IMR-90 (cell line): Measurements from ENCODE around the gene BMP2K. TPM values are rescaled to one million over a fixed set of nuclear protein-coding genes. Genes with fewer than 3 reads are reported as not detected.
A peak's percentile ranks its signal among the peaks of the same experiment; 100 is the strongest.

Source experiments
- ATAC-seq: fragments of 200-7000 bp; cut with Tn5 transposase; 2 replicates; pipeline ENCODE4 v1.9.1; 2020; ENCODE audit warnings: low read depth, mild to moderate bottlenecking, moderate library complexity
- BruUV-seq: library from RNA; stranded (reverse); fragments of 400-500 nt; replicated peaks from 2 replicates; lab custom pipeline; 2021; lab: Mats Ljungman, UMichigan
- CTCF ChIA-PET: fragments of 300-600 bp; formaldehyde crosslinking; extraction: SDS; loops from one replicate; lab custom pipeline; 2021; ENCODE audit warnings: antibody characterized with exemption; lab: Yijun Ruan, JAX
- POLR2A ChIA-PET: fragments of 300-600 bp; sonication (Branson Sonifier 250); formaldehyde crosslinking; loops from one replicate; lab custom pipeline; 2022; ENCODE audit warnings: antibody characterized with exemption; ENCODE audit not compliant: unreplicated experiment; lab: Charles Lee
- DNase-seq: peaks from one replicate; pipeline ENCODE4 v3.0.0; 2013
- H2AFZ ChIP-seq: replicated peaks from 2 replicates; pipeline ENCODE3; 2013; ENCODE audit warnings: low read length, mild to moderate bottlenecking; ENCODE audit not compliant: poor library complexity
- H2AK5ac ChIP-seq: 2 replicates; pipeline ENCODE4 v1.6.1; 2013; ENCODE audit warnings: low read depth, low read length, inconsistent platforms
- H2AK9ac ChIP-seq: replicated peaks from 2 replicates; pipeline ENCODE3; 2013; ENCODE audit warnings: mild to moderate bottlenecking, low read depth, low read length, moderate library complexity; ENCODE audit not compliant: poor library complexity
- H2BK120ac ChIP-seq: 2 replicates; pipeline ENCODE4 v1.6.1; 2013; ENCODE audit warnings: low read depth, low read length, inconsistent platforms
- H2BK15ac ChIP-seq: 3 replicates; pipeline ENCODE4 v1.6.1; 2013; ENCODE audit warnings: low read depth, low read length, inconsistent platforms
- H2BK20ac ChIP-seq: 2 replicates; pipeline ENCODE4 v1.6.1; 2013; ENCODE audit warnings: low read depth, mild to moderate bottlenecking, inconsistent platforms, low read length, moderate library complexity
- H2BK5ac ChIP-seq: 2 replicates; pipeline ENCODE4 v1.6.1; 2013; ENCODE audit warnings: mild to moderate bottlenecking, low read depth, low read length, inconsistent platforms; ENCODE audit not compliant: poor library complexity, severe bottlenecking
- H3K14ac ChIP-seq: replicated peaks from 2 replicates; pipeline ENCODE4 v1.6.1; 2013; ENCODE audit warnings: low read depth, low read length, inconsistent platforms
- H3K18ac ChIP-seq: 2 replicates; pipeline ENCODE4 v1.6.1; 2013; ENCODE audit warnings: low read depth, low read length, control low read depth
- H3K23ac ChIP-seq: 2 replicates; pipeline ENCODE4 v1.6.1; 2013; ENCODE audit warnings: low read depth, low read length, inconsistent platforms
- H3K27ac ChIP-seq: 2 replicates; pipeline ENCODE4 v1.5.1; 2013; ENCODE audit warnings: mild to moderate bottlenecking, control low read depth, low read length; ENCODE audit not compliant: insufficient read depth
- H3K27me3 ChIP-seq: 2 replicates; pipeline ENCODE4 v1.6.1; 2013; ENCODE audit warnings: low read length; ENCODE audit not compliant: control insufficient read depth, insufficient read depth
- H3K36me3 ChIP-seq: 2 replicates; pipeline ENCODE4 v1.6.1; 2013; ENCODE audit warnings: low read length, mixed read lengths; ENCODE audit not compliant: control insufficient read depth, insufficient read depth
- H3K4ac ChIP-seq: 2 replicates; pipeline ENCODE4 v1.6.1; 2013; ENCODE audit warnings: low read depth, low read length, inconsistent platforms
- H3K4me1 ChIP-seq: 2 replicates; pipeline ENCODE4 v1.6.1; 2013; ENCODE audit warnings: low read length, mixed read lengths; ENCODE audit not compliant: control insufficient read depth, insufficient read depth
- H3K4me2 ChIP-seq: 2 replicates; pipeline ENCODE4 v1.6.1; 2013; ENCODE audit warnings: low read depth, mild to moderate bottlenecking, control low read depth, low read length, moderate library complexity
- H3K4me3 ChIP-seq: 2 replicates; pipeline ENCODE4 v1.5.1; 2013; ENCODE audit warnings: low read depth, mild to moderate bottlenecking, control low read depth, low read length, moderate library complexity; ENCODE audit not compliant: insufficient read depth
- H3K56ac ChIP-seq: 2 replicates; pipeline ENCODE4 v1.6.1; 2013; ENCODE audit warnings: low read length, inconsistent platforms; ENCODE audit not compliant: insufficient read depth; ENCODE audit errors: extremely low read depth
- H3K79me1 ChIP-seq, 2 experiments: 2 replicates each; pipeline ENCODE4 v1.6.1; 2013; ENCODE audit warnings: low read length in 2 of 2, inconsistent platforms in 1 of 2, low read depth in 1 of 2
- H3K9ac ChIP-seq: 2 replicates; pipeline ENCODE4 v1.6.1; 2013; ENCODE audit warnings: low read depth, low read length, control low read depth
- H3K9me1 ChIP-seq: 2 replicates; pipeline ENCODE4 v1.6.1; 2013; ENCODE audit warnings: low read length, inconsistent platforms; ENCODE audit not compliant: insufficient read depth
- H3K9me3 ChIP-seq: 2 replicates; pipeline ENCODE4 v1.6.1; 2013; ENCODE audit warnings: low read length; ENCODE audit not compliant: control insufficient read depth, insufficient read depth
- H4K20me1 ChIP-seq: 2 replicates; pipeline ENCODE4 v1.6.1; 2013; ENCODE audit warnings: low read length, inconsistent platforms; ENCODE audit not compliant: insufficient read depth
- H4K5ac ChIP-seq: 2 replicates; pipeline ENCODE4 v1.6.1; 2013; ENCODE audit warnings: mild to moderate bottlenecking, low read depth, low read length, control low read depth
- H4K8ac ChIP-seq, 2 experiments: 2 replicates each; pipeline ENCODE4 v1.6.1; 2013; ENCODE audit warnings: low read depth in 2 of 2, low read length in 2 of 2, control low read depth in 1 of 2, inconsistent platforms in 1 of 2
- H4K91ac ChIP-seq: 2 replicates; pipeline ENCODE4 v1.6.1; 2013; ENCODE audit warnings: low read depth, low read length, inconsistent platforms; ENCODE audit not compliant: insufficient read depth
- BHLHE40 ChIP-seq: fragments of 150-350 bp; IDR thresholded peaks from 2 replicates; pipeline ENCODE4 v1.6.1; 2016; ENCODE audit warnings: mild to moderate bottlenecking, low read depth, low read length
- CEBPB ChIP-seq: IDR thresholded peaks from 2 replicates; pipeline ENCODE4 v1.6.1; 2012; ENCODE audit warnings: low read depth, low read length, improper control_type of control experiment
- USF2 ChIP-seq: fragments of 150-350 bp; IDR thresholded peaks from 2 replicates; pipeline ENCODE4 v1.6.1; 2017; ENCODE audit warnings: mild to moderate bottlenecking, antibody characterized with exemption, low read length, low read depth
- WGBS, 2 experiments: methylation state at CpG; one replicate each; pipeline versions ENCODE4 v1.1.5 to v1.1.7; 2013; ENCODE audit warnings: missing lambda C conversion rate in 2 of 2; ENCODE audit not compliant: insufficient read length in 1 of 2; ENCODE audit errors: extremely low coverage in 2 of 2; 5-methylcytosine and 5-hydroxymethylcytosine counted together
- dilution Hi-C: fragments of 300-500 bp; cut with HindIII; formaldehyde crosslinking; loops from one replicate; pipeline ENCODE4 v1.14.3; 2018; ENCODE audit warnings: low sequenced_read_pairs; ENCODE audit not compliant: unreplicated experiment
- in situ Hi-C: fragments of 300-500 bp; cut with MboI; formaldehyde crosslinking; loops from 3 replicates; pipeline ENCODE4 v1.14.3; 2019; ENCODE audit warnings: low sequenced_read_pairs, inconsistent platforms, mixed read lengths
- intact Hi-C: fragments of 100-400 bp; cut with micrococcal nuclease; formaldehyde crosslinking; loops from 2 replicates; pipeline ENCODE4 v1.10.0; 2022
- polyA plus RNA-seq, 3 experiments: library from polyadenylated mRNA; depleted of rRNA; stranded (reverse); fragments of >200 nt; gene quantifications; 2 replicates each; pipeline ENCODE4 v1.2.3, GENCODE V29; 2012; ENCODE audit warnings: low replicate concordance in 1 of 3
- total RNA-seq: library from RNA; depleted of rRNA; stranded (reverse); fragments of >200 nt; gene quantifications from 2 replicates; pipeline ENCODE4 v1.2.3, GENCODE V29; 2012

BMP2K gene
- total and polyA plus RNA-seq, 2 of the 4 experiments (the other 2 are of a cell fraction), result 15.8 to 46.1 TPM

DNA sequence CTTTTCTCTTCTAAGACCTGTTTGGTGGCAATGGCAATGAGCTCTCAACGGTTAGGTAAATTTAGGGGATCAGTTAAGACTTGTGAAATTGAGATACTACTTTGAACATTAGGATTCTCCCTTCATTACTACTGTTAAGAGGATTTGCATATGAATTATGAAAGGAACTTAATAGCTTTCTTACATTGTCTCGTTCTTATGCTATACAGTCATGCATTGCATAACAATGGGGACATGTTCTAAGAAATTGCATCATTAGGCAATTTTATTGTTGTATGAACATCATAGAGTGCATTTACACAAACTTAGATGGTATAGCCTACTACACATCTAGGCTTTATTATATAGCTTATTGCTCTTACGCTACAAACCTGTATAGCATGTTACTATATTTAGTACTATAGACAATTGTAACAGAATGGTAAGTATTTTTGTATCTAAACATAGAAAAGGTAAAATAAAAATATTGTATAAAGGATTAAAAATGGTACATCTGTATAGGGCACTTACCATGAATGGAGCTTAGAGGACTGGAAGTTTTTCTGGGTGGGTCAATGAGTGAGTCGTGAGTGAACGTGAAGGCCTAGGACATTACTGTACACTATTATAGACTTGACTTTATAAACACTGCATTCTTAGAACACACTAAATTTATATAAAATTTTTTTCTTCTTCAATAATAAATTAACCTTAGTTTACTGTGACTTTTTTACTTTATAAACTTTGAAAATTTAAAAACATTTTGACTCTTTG lies 100.6 kb downstream of the BMP2K start:
- DNase-seq (peak; percentile 71), ATAC-seq (peak; percentile 82)
- Histone ChIP-seq H2AK9ac (no peak overlapping the region), H2BK120ac (no peak overlapping the region), H2BK5ac (peak overlapping the region; percentile 72), H2AFZ (no peak overlapping the region), H3K27me3 (no peaks in the 10 kb centered on the region), H3K36me3 (peaks cover 13% of the 10 kb centered on the region), H3K4me1 (peaks cover 2% of the 10 kb centered on the region; the same call in 1 of the 2 replicates), H4K20me1 (no peaks in the 10 kb centered on the region), H3K9ac (no peak overlapping the region), H3K4me2 (no peak overlapping the region), H3K14ac (no peak overlapping the region), H3K27ac (no peak overlapping the region), H4K5ac (no peak overlapping the region), H3K4me3 (no peak overlapping the region), H3K4ac (no peak overlapping the region), H3K9me3 (no peaks in the 10 kb centered on the region), H3K18ac (no peak overlapping the region), H3K56ac (no peak overlapping the region), H2BK15ac (no peak overlapping the region), H3K79me1 (peaks cover 3 to 7% of the 10 kb centered on the region in 2 experiments; a peak in 3 of 4 replicates), H2BK20ac (no peak overlapping the region), H3K23ac (no peak overlapping the region), H2AK5ac (no peak overlapping the region), H4K91ac (no peak overlapping the region), H4K8ac (no peak overlapping the region), H3K9me1 (no peaks in the 10 kb centered on the region; the same call in none of the 2 replicates)
- in situ Hi-C loops, result no loop called here
- TF ChIP-seq CEBPB (peak; percentile 81), USF2 (no peak), BHLHE40 (0 out of 2 replicates have a peak, but pooled peaks have one; percentile 4)
- dilution Hi-C loops, result no loop called here
- intact Hi-C loops, result no loop called here
- CTCF ChIA-PET, result no interaction called here
- POLR2A ChIA-PET, result no interaction called here
- BruUV-seq, result no TSS peak
- no CpG with 5 or more reads among the region's 5 CpGs for WGBS, 2 experiments
